GM12891 (cell line): ENCODE results near the gene MSI2.

Source experiments
- DNase-seq: peaks from one replicate; pipeline ENCODE4 v3.0.0; 2011; ENCODE audit warnings: low spot score; ENCODE audit not compliant: insufficient read length
- FAIRE-seq: peaks from 2 replicates; lab custom pipeline; 2011; peaks lifted over from hg19 to GRCh38; lab: Jason Lieb, UNC
- PAX5 ChIP-seq: IDR thresholded peaks from 2 replicates; pipeline ENCODE4 v1.6.1; 2011; ENCODE audit warnings: low read length, moderate library complexity, mild to moderate bottlenecking; ENCODE audit not compliant: insufficient read depth, severe bottlenecking
- POLR2A ChIP-seq: IDR thresholded peaks from 2 replicates; pipeline ENCODE4 v1.6.1; 2011; ENCODE audit warnings: low read depth, low read length, control low read depth
- POLR2AphosphoS5 ChIP-seq: IDR thresholded peaks from 2 replicates; pipeline ENCODE4 v1.6.1; 2011; ENCODE audit warnings: low read depth, low read length, control low read depth
- POU2F2 ChIP-seq: IDR thresholded peaks from 2 replicates; pipeline ENCODE4 v1.6.1; 2011; ENCODE audit warnings: low read depth, mild to moderate bottlenecking, control low read depth, low read length, moderate library complexity
- SPI1 ChIP-seq: IDR thresholded peaks from 2 replicates; pipeline ENCODE4 v1.6.1; 2011; ENCODE audit warnings: low read depth, low read length, control low read depth
- TAF1 ChIP-seq: IDR thresholded peaks from 2 replicates; pipeline ENCODE4 v1.6.1; 2011; ENCODE audit warnings: low read depth, low read length, control low read depth

MSI2 gene

DNA sequence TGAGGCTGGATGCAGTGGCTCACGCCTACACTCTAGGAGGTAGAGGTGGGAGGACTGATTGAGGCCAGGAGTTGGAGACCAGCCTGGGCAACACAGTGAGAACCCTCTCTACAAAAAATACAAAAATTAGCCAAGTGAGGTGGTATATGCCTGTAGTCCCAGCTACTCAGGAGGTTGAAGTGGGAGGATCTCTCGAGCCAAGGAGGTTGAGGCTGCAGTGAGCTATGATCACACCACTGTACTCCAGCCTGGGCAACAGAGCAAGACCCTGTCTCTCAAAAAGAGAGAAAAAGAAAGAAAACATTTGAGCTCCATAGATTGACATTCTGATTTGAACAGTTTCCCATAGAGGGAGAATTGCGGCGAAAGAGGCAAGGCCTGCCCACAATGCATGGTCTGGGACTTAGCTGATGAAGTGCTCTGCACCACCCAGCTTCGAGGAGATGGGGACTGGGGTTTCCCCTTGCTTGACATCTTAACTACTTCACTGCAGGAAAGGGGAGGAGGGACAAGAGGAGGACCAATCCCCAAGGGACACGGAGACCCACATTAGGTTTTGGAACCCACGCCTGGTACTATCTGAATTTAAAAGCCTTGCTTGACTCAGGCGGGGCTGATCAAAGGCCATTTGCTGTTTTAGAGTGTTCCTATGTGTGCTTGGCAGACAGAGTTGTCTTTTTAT, 21.7 kb downstream of the MSI2 start:
- no peak for FAIRE-seq
- TF ChIP-seq POU2F2 (no peak), SPI1 (no peak), TAF1 (no peak), POLR2A (no peak), POLR2AphosphoS5 (no peak), PAX5 (no peak)
- no peak for DNase-seq

DNA sequence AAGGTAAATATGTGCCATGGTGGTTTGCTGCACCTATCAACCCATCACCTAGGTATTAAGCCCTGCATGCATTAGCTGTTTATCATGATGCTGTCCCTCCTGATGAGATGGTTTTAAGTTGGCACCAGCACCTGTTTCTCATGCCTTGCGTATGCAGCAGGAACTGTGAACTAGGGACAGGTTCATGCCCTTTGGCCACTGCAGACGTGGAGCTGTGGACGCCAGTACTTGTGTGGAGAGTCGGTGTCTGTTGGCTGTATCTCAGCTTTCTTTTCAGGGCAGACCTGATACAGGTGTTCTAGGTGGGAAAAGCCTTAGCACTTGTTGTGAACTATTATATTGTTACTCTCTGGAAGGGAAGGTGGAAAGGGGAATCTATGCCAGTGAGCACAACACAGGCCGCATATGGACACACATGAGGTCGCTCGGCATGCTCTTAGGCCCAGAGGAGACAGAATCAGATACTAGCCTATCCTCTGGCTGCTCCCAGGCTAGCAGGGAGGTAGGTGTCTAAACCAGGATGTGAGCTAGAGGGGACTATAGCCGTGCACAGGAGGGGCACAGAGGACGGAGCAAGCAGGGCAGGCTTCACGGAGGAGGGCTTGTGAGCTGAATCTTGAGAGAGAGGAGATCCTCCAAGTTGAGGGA, 22.5 kb downstream of the MSI2 start:
- FAIRE-seq, result no peak
- TF ChIP-seq POU2F2 (no peak), SPI1 (no peak), PAX5 (no peak)

DNA sequence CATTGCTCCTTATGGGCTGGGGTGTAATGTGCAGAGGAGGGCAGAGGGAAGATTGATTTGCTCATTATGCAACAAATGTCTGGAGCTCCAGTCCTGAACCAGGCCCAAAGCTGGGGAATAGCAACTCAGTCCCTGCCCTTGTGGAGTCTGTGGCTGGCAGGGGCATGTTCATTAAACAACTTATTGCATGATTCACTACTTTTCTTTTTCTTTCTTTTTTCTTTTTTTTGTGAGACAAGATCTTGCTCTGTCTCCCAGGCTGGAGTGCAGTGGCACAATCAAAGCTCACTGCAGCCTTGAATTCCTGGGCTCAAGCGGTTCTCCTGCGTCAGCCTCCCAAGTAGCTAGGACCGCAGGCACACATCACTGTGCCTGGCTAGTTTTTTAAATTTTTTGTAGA, 23.1 kb downstream of the MSI2 start:
- DNase-seq (no peak), FAIRE-seq (no peak)
- TF ChIP-seq POLR2A, result no peak

More for the DNA sequence above, 22.5 kb downstream of the MSI2 start:
- DNase-seq, result no peak

DNA sequence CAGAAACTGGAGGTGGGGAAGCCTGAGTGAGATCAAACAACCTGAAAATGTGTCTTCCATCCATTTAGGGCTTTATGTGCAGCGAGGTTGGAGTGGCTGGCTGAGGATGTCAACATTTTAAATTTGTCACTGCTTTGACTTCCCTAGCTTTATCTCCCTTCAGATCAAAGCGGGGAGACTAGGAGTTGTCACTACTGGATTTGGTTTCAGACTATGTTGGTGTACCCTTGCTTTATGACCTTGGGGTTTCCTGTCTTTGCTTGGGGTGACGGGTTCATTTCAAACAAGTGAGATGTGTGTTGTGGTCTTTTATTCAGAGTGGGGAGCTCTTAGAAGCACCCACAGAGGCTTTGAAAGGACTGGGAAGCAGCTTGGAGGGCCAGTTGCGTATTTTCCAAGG, 25.6 kb downstream of the MSI2 start:
- DNase-seq (no peak), FAIRE-seq (no peak)
- TF ChIP-seq POU2F2, result no peak
- no peak for TF ChIP-seq POLR2A
- no peak for TF ChIP-seq PAX5
- TF ChIP-seq SPI1, result no peak
- TF ChIP-seq TAF1, result no peak
- TF ChIP-seq POLR2AphosphoS5, result no peak

DNA sequence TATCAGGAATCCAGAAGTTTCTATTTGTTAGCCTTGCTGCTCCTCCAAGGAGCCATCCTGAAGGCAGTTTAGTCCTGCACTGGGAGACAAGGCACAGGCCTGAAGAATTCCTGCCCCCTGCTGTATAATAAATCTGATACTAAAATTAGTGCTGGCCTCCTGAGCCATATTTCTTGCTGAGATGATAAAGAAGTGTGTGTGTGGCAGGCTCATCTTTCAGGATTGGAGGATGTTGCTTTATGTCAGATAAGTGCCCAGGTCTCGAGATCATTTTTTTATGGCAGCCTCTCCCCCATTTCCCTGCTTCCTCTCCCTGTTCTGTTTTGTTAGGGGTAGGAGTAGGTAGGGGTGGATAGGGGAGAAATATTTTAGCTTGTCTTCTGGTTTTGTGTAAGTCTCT, 26.0 kb downstream of the MSI2 start:
- DNase-seq, result no peak
- TF ChIP-seq POLR2AphosphoS5 (no peak), PAX5 (no peak), SPI1 (no peak), POLR2A (no peak), POU2F2 (no peak)
- FAIRE-seq, result no peak

DNA sequence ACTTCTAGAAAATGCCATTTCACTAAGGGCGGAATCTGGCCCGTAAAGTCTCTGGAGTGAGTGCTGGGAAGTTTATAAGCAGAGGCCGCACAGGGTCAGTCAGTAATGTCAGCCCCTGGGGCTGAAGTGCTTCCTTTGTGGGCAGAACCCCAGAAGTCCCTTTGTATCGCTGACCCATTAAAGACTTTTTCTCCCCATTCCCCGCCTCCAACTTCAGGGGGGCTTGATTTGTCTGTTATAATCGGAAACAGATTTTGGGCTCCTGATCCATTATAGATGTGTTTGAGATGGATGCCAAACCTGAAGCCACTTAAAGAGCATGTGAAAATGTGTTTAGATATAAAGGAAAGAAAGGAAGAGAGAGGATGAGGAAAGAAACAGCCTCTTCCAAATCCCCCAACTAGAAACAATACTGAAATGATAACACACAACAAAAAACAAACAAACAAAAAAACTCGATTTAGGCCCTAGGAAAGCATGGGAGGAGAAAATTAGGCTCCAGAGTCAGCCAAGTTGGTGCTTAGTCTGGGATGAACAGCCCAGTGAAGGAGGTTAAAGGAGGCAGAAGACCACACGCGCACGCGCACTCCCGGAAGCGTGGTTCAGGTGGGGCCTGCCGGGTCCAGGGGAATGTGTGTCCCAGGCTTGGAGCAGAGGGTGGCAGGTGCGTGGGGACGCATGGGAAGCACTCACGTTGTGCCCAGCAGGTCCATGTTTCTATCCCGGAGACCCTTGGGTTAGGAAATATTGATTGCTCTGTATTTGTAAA, 27.1 kb downstream of the MSI2 start:
- DNase-seq, result no peak
- TF ChIP-seq POU2F2 (no peak), SPI1 (no peak), POLR2AphosphoS5 (no peak), PAX5 (no peak), POLR2A (no peak), TAF1 (no peak)
- FAIRE-seq, result no peak

DNA sequence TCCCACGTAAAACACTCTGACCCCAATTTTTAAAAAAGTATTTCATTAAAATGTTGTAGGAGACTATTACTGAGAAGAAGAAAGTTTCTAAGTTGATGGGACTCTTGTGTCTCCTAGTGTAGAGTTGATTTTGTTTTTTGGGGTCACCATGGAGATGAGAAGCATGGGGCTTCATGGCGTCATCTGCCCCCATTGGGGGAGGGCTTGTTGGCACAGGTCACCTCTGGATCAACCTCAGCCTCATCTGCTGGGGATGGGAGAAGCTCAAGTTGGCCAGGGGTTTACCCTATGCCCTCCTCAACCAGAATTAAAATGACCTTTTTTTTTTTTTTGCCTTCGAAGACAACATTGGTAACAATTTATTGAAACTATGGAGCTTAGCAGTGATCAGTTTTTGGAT, 28.3 kb downstream of the MSI2 start:
- DNase-seq, result peak; percentile 36
- FAIRE-seq, result no peak
- TF ChIP-seq POU2F2, result no peak
- TF ChIP-seq POLR2A, result no peak
- no peak for TF ChIP-seq TAF1
- no peak for TF ChIP-seq SPI1
- TF ChIP-seq POLR2AphosphoS5, result no peak
- TF ChIP-seq PAX5, result no peak

DNA sequence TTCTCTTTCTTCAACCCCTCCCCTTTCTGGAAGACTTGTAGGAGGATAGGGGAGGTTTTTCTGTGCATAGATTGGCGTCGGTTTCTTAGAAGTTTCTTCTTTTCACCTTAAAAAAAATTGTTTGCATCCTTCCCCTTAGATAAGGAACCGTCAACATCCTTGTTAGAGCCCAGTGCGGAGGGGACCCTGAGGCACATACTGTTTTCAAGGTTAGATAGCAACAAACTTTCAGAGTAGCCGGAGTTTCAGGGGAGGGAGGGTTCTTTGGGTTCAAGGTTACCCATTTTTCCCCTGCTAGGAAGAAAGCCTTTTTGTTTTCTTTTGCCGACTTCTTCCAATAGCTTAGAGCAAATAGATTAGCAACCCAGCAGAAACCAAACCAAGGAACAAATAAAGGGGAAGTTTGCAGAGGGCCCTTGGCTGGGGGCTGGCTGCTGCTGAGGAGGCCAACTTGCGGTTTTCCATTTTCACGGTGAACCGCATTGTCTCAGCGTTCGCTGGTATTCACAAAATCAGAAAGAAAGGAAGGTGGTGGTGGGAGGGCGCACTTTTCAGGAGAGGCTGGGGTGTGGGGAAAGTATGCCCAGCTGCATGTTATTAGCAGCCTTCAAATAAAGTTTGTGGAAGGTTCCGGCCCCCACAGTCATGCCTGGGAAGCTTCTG, 28.8 kb downstream of the MSI2 start:
- FAIRE-seq (peak; percentile 52), DNase-seq (peak; percentile 44)
- TF ChIP-seq TAF1 (no peak), POLR2A (no peak), PAX5 (no peak), POLR2AphosphoS5 (no peak), POU2F2 (no peak), SPI1 (no peak)

DNA sequence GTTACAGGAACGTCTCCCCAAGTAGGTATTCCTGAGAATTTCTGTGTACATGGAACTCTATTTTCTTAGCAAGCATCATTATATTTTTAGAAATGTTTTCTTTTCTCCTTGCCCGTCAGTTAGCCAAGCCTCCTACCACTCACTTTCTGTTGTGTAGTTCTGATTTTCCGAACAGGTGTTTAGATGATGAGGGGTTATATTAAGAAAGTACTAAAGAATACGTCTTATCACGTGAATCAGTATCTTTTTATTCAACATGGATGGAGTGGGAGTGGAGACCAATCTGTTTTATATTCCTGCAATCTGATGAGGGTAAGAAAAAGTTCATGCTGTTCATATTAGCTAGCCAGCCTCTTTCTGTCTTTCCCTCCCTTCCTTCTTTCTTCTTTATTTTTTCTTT, 29.4 kb downstream of the MSI2 start:
- TF ChIP-seq POLR2AphosphoS5 (no peak), POLR2A (no peak)
- FAIRE-seq (peak; percentile 47), DNase-seq (no peak)
